ENCODE results near the gene SIK2. TPM values are rescaled to one million over a fixed set of nuclear protein-coding genes. Genes with fewer than 3 reads are reported as not detected.

Gene SIK2
- total and polyA plus RNA-seq, 9 of the 15 experiments (the other 6 are each of a cell fraction or from before 2014, with no cell fraction given): 0.74 to 11.6 (median 3.8) TPM

- H3K27ac ChIP-seq (ENCODE audit: extremely low read depth, low read depth, low read length): no peak overlapping the region
- FAIRE-seq: no peak
- BruUV-seq (replicated peaks): no TSS peak
- H3K27me3 ChIP-seq (ENCODE audit: control insufficient read depth in 2 of 2, insufficient read depth in 2 of 2, low read length in 2 of 2): no peaks in the 10 kb centered on the region
- TF ChIP-seq ARID3A (IDR thresholded peaks at IDR 0.05; ENCODE audit: borderline replicate concordance, low read depth, low read length) (no peak), EHMT2 (IDR thresholded peaks at IDR 0.05) (no peak), ELK1 (CRISPR knock-in tag; IDR thresholded peaks at IDR 0.05) (no peak), ETV5 (CRISPR knock-in tag; IDR thresholded peaks at IDR 0.05; ENCODE audit: low read depth) (no peak), ZZZ3 (IDR thresholded peaks at IDR 0.05) (no peak), ARID1B (IDR thresholded peaks at IDR 0.05) (no peak), ZBTB17 (CRISPR knock-in tag; IDR thresholded peaks at IDR 0.05) (no peak), ZNF780A (CRISPR knock-in tag; IDR thresholded peaks at IDR 0.05) (no peak), U2AF2 (optimal IDR thresholded peaks at IDR 0.05; ENCODE audit: low read depth, low read length) (no peak), HDAC6 (IDR thresholded peaks at IDR 0.05; ENCODE audit: low read depth, low read length) (no peak), TFE3 (CRISPR knock-in tag; IDR thresholded peaks at IDR 0.05) (no peak), ZBTB12 (CRISPR knock-in tag; IDR thresholded peaks at IDR 0.05) (no peak), ZNF583 (CRISPR knock-in tag; IDR thresholded peaks at IDR 0.05) (no peak), HEY1 (CRISPR knock-in tag; IDR thresholded peaks at IDR 0.05; ENCODE audit: borderline replicate concordance) (no peak), RHOXF2B (CRISPR knock-in tag; conservative IDR thresholded peaks at IDR 0.05) (no peak), ZBTB49 (CRISPR knock-in tag; IDR thresholded peaks at IDR 0.05; ENCODE audit: borderline replicate concordance) (no peak), RUNX1 (IDR thresholded peaks at IDR 0.05; ENCODE audit: low read depth) (no peak)
- WGBS (ENCODE audit: insufficient coverage, low coverage, missing lambda C conversion rate): 92% methylated on average over 4 of the region's 4 CpGs
- H4K20me1 ChIP-seq (replicated peaks; ENCODE audit: control insufficient read depth, insufficient read depth, low read length): no peaks in the 10 kb centered on the region
- no peak for ATAC-seq
- H3K4me3 ChIP-seq: no peak overlapping the region
- H3K4me1 ChIP-seq (replicated peaks in 1 of 2; ENCODE audit: control insufficient read depth in 2 of 2, insufficient read depth in 2 of 2, low read length in 2 of 2): no peaks in the 10 kb centered on the region
- no peaks in the 10 kb centered on the region for H3K79me2 ChIP-seq (ENCODE audit: control insufficient read depth, insufficient read depth, low read length)
- no peak overlapping the region for H3K9ac ChIP-seq (ENCODE audit: insufficient read depth in 1 of 2, low read depth in 2 of 2, low read length in 2 of 2)
- no peak for DNase-seq (ENCODE audit: extremely low read depth in 1 of 4, low spot score in 3 of 4)
- peaks cover 39% of the 10 kb centered on the region for H3K36me3 ChIP-seq (ENCODE audit: control insufficient read depth, insufficient read depth, low read length)
- no peak overlapping the region for H2AFZ ChIP-seq (ENCODE audit: low read depth, low read length)
- intact Hi-C loops (cut with micrococcal nuclease): no loop called here
- in situ Hi-C loops (cut with MboI): no loop called here
- H3K9me1 ChIP-seq (ENCODE audit: control insufficient read depth, insufficient read depth, low read length): no peaks in the 10 kb centered on the region
- CTCF ChIA-PET (ENCODE audit: low intra/inter-chr PET ratio): no interaction called here
- H3K9me3 ChIP-seq (replicated peaks; ENCODE audit: control insufficient read depth, insufficient read depth, low read depth, low read length): no peaks in the 10 kb centered on the region
- POLR2A ChIA-PET: interaction anchor here (1.0 kb wide), 1 partner anchor 13 kb away, joined by 4 read pairs; no protein-coding TSS in a partner anchor
- no peak overlapping the region for H3K4me2 ChIP-seq (ENCODE audit: insufficient read depth, low read length)
Measured at GRCh38 chr11:111617286-111617685, 15.0 kb downstream of the SIK2 start.
